Retinal pigment epithelial cell (primary cell): ENCODE results near the gene MCTP2.

Source experiments
- DNase-seq: peaks from one replicate; pipeline ENCODE4 v3.0.0-alpha.2; 2010; ENCODE audit warnings: low read depth
- H3K4me3 ChIP-seq: 2 replicates; pipeline ENCODE4 v1.5.1; 2011; ENCODE audit warnings: mild to moderate bottlenecking, low read length, control low read depth, moderate library complexity
- CTCF ChIP-seq: conservative IDR thresholded peaks from 2 replicates; pipeline ENCODE4 v1.5.1; 2011; ENCODE audit warnings: low read depth, low read length, control low read depth, inconsistent platforms

Gene MCTP2

GRCh38 chr15:94445566-94446160 is 214.3 kb downstream of the MCTP2 start:
- no peak for TF ChIP-seq CTCF
- H3K4me3 ChIP-seq: no peak overlapping the region
- DNase-seq: no peak

- H3K4me3 ChIP-seq: no peak overlapping the region
- no peak for TF ChIP-seq CTCF
- no peak for DNase-seq
Measured at GRCh38 chr15:94446441-94446840, 215.1 kb downstream of the MCTP2 start.

DNA sequence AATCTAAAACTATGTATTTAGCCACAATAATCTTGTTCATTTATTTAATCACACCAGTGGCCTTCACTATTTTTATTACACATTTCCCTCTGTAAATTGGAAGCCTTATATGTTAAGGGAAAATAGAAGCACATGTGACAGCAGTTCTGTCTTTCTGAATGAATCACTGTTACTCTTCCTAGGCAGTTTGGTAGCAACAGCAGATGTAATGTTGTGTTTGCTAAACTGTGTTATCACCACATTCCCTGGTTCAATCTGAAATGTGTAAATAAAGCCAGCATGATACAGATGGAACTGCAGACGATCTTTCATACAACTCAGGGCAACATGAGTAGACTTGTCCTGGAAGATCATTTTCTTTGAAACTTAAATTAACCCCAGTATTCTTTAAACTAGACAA is 220.1 kb downstream of the MCTP2 start:
- DNase-seq: no peak
- no peak for TF ChIP-seq CTCF
- H3K4me3 ChIP-seq: no peak overlapping the region

DNA sequence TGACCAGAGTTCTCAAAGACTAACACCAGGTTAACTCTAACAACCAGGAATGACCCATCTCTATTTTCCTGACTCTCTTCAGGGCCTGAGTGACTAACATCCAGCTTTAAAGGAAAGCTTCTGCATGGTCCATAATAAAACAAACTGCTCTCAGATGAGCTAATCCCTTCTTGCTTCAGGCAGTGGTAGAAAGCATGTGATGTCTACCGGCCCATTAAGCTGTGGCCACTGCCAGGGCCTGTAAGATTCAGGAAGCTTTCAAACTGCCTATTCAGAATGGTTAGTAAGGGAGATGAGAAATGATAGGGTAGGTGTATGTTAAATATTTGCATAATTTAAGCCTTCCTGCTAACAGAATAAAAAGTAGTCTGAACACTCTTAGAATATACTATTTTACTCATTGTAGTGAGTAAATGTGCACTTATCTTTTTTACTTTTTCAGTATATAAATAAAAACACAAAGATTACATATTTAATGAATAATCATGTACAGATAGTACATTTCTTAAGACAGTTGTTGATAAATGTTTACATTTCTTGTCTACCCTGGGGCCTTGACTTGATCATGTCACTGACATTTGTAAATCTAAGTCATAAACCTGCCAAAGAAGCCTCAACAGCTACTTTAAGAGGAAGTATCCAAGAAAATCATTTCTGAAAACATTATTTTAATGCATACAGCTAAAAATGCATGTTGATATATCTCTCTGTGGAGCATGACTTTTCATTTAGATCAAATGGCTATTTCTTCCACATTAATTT is 222.0 kb downstream of the MCTP2 start:
- no peak overlapping the region for H3K4me3 ChIP-seq
- TF ChIP-seq CTCF: no peak
- DNase-seq: no peak

DNA sequence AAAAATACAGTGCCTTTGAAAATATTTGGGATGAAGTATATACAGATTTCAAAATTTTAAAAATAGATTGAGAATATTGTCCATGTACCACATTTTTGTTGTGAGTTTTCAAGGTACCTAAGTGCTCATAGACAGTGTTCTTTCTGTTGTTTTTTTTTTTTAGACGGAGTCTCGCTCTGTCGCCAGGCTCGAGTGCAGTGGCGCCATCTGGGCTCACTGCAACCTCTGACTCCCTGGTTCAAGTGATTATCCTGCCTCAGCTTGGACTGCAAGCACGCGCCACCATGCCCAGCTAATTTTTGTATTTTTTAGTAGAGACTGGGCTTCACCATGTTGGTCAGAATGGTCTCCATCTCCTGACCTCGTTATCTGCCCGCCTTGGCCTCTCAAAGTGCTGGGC is 223.9 kb downstream of the MCTP2 start:
- H3K4me3 ChIP-seq: no peak overlapping the region
- no peak for DNase-seq
- TF ChIP-seq CTCF: no peak

DNA sequence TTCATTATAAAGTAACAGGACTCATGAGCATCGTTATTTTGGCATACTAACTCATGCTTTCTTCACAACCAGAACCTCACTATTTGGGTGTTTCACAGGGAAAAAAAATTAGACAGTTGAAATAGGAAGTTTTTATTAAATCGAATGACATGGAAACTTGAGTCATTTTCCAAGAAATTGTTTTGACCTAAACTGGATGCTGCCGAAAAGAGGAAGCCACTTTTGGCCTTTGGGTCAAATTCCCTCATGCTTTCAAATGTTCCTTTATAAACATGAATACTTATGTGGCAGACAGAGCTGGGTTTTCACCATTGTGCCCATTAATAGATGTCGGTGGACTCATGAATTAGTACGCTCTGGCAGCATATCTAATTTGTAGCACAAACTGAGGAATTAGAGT is 224.9 kb downstream of the MCTP2 start:
- TF ChIP-seq CTCF: no peak
- no peak for DNase-seq

GRCh38 chr15:94457661-94458060 is 226.3 kb downstream of the MCTP2 start:
- no peak overlapping the region for H3K4me3 ChIP-seq
- TF ChIP-seq CTCF: no peak

More for the DNA sequence above, 224.9 kb downstream of the MCTP2 start:
- no peak overlapping the region for H3K4me3 ChIP-seq

More at GRCh38 chr15:94457661-94458060, 226.3 kb downstream of the MCTP2 start:
- DNase-seq: no peak
